ENCODE results near the gene ZFYVE27. TPM values are rescaled to one million over a fixed set of nuclear protein-coding genes. Genes with fewer than 3 reads are reported as not detected.
"Not testable (repeated sequence)": the region's sequence is repeated elsewhere in the genome, so short reads cannot be mapped to it uniquely, and the experiment has no call there.

The ZFYVE27 gene, protein sequence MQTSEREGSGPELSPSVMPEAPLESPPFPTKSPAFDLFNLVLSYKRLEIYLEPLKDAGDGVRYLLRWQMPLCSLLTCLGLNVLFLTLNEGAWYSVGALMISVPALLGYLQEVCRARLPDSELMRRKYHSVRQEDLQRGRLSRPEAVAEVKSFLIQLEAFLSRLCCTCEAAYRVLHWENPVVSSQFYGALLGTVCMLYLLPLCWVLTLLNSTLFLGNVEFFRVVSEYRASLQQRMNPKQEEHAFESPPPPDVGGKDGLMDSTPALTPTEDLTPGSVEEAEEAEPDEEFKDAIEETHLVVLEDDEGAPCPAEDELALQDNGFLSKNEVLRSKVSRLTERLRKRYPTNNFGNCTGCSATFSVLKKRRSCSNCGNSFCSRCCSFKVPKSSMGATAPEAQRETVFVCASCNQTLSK
- 22.5 and 27.0 TPM in 2 replicates for total RNA-seq
- long read RNA-seq, partial matches to known transcripts = 3 of 51 reads
- long read RNA-seq, other reads (novel, unspliced or antisense) = 45 of 51 reads

DNA sequence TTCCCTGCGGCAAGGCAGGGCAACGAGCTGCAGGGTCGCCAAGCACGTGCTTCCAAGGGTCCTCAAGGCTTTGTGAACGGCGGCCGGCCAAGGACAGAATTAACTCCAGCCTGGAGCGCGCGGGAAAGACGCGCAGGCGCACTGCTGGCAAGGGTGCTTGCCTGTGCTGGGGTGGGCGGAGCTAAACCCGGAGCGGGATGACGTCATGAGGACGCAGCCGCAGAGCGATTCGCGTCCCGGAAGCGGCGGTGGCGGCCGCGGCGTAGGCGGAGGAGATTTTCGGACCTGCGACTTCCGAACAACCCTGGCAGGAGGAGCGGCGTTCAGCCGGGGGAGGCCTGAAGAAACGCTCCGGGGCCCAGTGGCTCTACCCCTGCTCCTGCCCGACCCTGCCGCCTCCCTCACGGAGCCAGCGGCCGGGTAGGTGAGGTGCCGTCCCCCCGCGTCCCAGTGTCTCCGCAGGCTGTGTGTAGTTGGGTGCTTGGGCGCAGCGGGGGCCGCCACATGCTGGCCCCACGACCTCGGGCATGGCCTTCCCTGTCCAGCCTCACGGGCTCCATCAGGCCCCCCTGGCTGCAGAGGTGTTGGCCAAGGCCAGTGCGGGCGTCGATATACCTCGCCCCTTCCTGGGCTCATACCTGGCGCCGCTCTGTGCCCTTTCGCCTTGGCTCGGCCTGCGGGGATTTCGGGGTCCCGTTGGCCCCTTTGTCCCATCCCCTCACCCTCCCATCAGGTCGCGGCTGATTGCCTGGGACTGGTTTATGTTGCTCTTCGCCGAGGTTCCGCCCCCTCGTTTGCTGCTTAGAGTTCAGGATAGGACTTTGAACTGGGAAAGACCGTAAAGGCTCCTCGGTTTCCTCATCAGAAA, at the start of gene ZFYVE27:
ZFYVE27 (plus strand) TSS at position 227 of the 868 bp plus-strand sequence. CDS start 1,350 bp downstream, outside the sequence.
- H3K27ac Mint-ChIP-seq (ENCODE audit: unreplicated experiment) = peak within 1 kb of the TSS; percentile 97
- H3K4me3 Mint-ChIP-seq (ENCODE audit: unreplicated experiment) = peak within 1 kb of the TSS; percentile 96
- no peaks in the 10 kb centered on the region for H3K9me3 Mint-ChIP-seq (ENCODE audit: unreplicated experiment)
- peaks cover 16% of the 10 kb centered on the region for H3K36me3 Mint-ChIP-seq (ENCODE audit: unreplicated experiment)
- DNase-seq (ENCODE audit: extremely low spot score, unreplicated experiment) = peak; percentile 99
- no peaks in the 10 kb centered on the region for H3K27me3 Mint-ChIP-seq (ENCODE audit: unreplicated experiment)
- TF ChIP-seq, protein P1, sequence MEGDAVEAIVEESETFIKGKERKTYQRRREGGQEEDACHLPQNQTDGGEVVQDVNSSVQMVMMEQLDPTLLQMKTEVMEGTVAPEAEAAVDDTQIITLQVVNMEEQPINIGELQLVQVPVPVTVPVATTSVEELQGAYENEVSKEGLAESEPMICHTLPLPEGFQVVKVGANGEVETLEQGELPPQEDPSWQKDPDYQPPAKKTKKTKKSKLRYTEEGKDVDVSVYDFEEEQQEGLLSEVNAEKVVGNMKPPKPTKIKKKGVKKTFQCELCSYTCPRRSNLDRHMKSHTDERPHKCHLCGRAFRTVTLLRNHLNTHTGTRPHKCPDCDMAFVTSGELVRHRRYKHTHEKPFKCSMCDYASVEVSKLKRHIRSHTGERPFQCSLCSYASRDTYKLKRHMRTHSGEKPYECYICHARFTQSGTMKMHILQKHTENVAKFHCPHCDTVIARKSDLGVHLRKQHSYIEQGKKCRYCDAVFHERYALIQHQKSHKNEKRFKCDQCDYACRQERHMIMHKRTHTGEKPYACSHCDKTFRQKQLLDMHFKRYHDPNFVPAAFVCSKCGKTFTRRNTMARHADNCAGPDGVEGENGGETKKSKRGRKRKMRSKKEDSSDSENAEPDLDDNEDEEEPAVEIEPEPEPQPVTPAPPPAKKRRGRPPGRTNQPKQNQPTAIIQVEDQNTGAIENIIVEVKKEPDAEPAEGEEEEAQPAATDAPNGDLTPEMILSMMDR (IDR thresholded peaks at IDR 0.05) = no peak
- H3K4me1 Mint-ChIP-seq (ENCODE audit: unreplicated experiment) = peaks cover 29% of the 10 kb centered on the region

DNA sequence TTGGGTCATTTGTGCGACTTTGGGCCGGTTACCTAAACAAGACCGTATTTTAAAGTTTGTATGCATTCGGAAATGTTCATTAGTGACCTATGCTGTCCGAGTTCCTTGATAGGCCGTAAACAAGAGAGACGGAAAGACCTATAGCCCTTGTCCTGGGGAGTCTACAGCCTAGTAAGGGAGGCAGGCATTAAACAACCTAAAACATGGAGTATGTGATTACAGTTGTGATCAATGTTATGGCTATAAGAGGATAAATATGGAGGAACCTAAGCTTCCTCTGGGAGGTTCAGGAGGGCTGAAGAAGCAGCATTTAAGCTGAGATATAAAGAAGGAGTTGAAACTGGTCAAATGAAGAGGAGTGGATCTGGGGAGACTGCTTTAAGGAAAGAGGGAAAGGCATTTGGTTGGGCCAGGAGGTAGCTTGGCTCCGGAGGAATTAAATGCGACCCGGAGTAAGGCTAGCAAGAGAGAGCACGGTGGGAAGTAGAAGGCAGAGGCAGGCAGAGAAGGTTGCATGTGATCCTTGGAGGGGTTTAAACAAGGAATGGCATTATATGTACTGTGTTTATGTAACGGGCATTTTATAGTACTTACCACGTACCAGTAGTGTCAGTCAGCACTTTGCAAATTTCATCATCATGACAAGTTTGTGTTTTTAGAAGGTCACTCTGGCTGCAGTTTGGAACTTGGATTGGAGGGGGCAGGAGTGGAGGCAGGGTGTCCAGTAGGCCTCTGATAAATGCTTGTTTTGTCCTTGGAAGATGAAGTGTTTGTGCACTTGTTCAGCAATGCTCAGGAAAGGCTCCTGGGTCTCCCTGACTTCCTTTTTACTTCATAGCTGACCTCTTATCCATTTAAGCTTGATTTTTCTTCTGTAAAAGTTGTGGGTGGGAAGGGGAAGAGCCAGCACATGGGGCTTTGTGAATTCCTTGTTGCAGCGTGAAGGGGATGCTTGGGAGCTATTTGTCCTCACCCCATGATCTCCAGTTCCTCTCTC, 48.8 kb upstream of the ZFYVE27 start:
- Mint-ChIP-seq H3K4me3 (ENCODE audit: unreplicated experiment) (peak overlapping the region; percentile 53), H3K27ac (ENCODE audit: unreplicated experiment) (peak overlapping the region; percentile 86), H3K4me1 (ENCODE audit: unreplicated experiment) (peaks cover 60% of the 10 kb centered on the region), H3K9me3 (ENCODE audit: unreplicated experiment) (no peaks in the 10 kb centered on the region), H3K36me3 (ENCODE audit: unreplicated experiment) (no peaks in the 10 kb centered on the region), H3K27me3 (ENCODE audit: unreplicated experiment) (no peaks in the 10 kb centered on the region)
- TF ChIP-seq, protein P1 (IDR thresholded peaks at IDR 0.05) = no peak
- no peak for DNase-seq (ENCODE audit: extremely low spot score, unreplicated experiment)

DNA sequence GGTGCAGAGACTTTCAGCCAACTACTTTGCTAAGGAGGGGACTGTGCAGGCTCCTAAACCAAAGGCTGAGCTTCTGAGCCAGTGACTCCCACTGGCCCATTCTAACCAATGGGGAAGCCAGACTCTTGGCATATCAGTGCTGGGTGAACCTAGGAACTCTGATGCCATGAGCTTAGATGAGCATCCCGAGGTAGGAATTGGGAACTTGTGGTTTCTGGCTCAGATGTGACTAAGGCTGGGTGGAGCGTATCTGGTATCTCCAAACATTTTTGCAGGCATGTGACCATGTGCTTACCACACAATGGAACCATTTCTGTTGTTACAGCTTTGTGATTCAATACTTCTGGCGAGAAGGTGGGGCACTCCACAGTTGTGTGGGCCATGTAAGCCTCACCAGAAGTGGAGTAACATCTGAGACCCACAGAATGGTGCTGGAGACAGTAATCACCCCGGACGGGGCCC, 47.3 kb upstream of the ZFYVE27 start:
- H3K27me3 Mint-ChIP-seq (ENCODE audit: unreplicated experiment) = no peaks in the 10 kb centered on the region
- H3K4me1 Mint-ChIP-seq (ENCODE audit: unreplicated experiment) = peaks cover 48% of the 10 kb centered on the region
- DNase-seq (ENCODE audit: extremely low spot score, unreplicated experiment) = no peak
- peak overlapping the region; percentile 47 for H3K27ac Mint-ChIP-seq (ENCODE audit: unreplicated experiment)
- no peak overlapping the region for H3K4me3 Mint-ChIP-seq (ENCODE audit: unreplicated experiment)
- no peaks in the 10 kb centered on the region for H3K36me3 Mint-ChIP-seq (ENCODE audit: unreplicated experiment)
- TF ChIP-seq, protein P1 (IDR thresholded peaks at IDR 0.05) = no peak
- no peaks in the 10 kb centered on the region for H3K9me3 Mint-ChIP-seq (ENCODE audit: unreplicated experiment)

DNA sequence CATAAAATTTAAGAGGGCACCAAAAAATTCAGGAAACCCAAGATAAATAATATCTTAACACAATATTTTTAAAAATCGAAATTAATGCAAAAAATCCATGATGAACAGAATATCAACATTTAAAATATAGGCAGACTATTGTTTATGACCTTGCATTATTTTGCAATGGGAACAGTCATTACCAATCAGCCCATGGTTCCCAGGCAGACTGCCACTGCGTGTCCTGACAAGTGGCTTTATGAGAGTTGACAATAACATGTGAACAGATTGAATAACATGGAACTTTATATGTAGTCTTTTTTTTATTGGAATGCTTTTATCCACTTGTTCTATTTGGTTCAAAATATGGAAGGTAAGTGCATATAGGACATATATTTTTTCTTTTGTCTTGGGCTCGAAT, 46.8 kb upstream of the ZFYVE27 start:
- TF ChIP-seq, protein P1 (IDR thresholded peaks at IDR 0.05) = no peak
- H3K9me3 Mint-ChIP-seq (ENCODE audit: unreplicated experiment) = no peaks in the 10 kb centered on the region
- no peaks in the 10 kb centered on the region for H3K36me3 Mint-ChIP-seq (ENCODE audit: unreplicated experiment)
- peaks cover 42% of the 10 kb centered on the region for H3K4me1 Mint-ChIP-seq (ENCODE audit: unreplicated experiment)
- DNase-seq (ENCODE audit: extremely low spot score, unreplicated experiment) = no peak
- peak overlapping the region; percentile 47 for H3K27ac Mint-ChIP-seq (ENCODE audit: unreplicated experiment)
- no peaks in the 10 kb centered on the region for H3K27me3 Mint-ChIP-seq (ENCODE audit: unreplicated experiment)
- no peak overlapping the region for H3K4me3 Mint-ChIP-seq (ENCODE audit: unreplicated experiment)

DNA sequence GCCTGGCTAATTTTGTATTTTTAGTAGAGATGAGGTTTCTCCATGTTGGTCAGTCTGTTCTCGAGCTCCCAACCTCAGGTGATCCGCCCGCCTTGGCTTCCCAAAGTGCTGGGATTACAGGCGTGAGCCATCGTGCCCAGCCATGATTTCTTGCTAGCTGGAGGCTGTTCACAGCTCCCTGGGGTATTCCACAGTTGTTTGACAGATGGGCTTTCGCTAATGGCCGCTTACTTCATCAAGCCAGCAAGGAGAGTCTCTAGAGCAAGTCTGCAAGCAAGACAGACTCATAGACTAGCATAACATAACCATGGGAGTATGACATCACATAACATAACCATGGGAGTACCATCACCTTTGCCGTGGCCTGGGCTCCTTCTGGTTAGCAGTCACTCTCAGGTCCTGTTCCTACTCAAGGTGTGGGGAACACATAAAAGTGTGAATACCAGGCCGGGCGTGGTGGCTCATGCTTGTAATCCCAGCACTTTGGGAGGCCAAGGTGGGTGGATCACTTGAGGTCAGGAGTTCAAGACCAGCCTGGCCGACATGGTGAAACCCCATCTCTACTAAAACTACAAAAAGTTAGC, 38.8 kb upstream of the ZFYVE27 start:
- not testable (repeated sequence) for H3K9me3 Mint-ChIP-seq (ENCODE audit: unreplicated experiment); H3K27ac Mint-ChIP-seq (ENCODE audit: unreplicated experiment); H3K4me1 Mint-ChIP-seq (ENCODE audit: unreplicated experiment); H3K27me3 Mint-ChIP-seq (ENCODE audit: unreplicated experiment); H3K4me3 Mint-ChIP-seq (ENCODE audit: unreplicated experiment); H3K36me3 Mint-ChIP-seq (ENCODE audit: unreplicated experiment); DNase-seq (ENCODE audit: extremely low spot score, unreplicated experiment)

Measured in osteocyte (in vitro differentiated cells).